ENCODE data around the gene BOD1L1.

Gene BOD1L1

DNA sequence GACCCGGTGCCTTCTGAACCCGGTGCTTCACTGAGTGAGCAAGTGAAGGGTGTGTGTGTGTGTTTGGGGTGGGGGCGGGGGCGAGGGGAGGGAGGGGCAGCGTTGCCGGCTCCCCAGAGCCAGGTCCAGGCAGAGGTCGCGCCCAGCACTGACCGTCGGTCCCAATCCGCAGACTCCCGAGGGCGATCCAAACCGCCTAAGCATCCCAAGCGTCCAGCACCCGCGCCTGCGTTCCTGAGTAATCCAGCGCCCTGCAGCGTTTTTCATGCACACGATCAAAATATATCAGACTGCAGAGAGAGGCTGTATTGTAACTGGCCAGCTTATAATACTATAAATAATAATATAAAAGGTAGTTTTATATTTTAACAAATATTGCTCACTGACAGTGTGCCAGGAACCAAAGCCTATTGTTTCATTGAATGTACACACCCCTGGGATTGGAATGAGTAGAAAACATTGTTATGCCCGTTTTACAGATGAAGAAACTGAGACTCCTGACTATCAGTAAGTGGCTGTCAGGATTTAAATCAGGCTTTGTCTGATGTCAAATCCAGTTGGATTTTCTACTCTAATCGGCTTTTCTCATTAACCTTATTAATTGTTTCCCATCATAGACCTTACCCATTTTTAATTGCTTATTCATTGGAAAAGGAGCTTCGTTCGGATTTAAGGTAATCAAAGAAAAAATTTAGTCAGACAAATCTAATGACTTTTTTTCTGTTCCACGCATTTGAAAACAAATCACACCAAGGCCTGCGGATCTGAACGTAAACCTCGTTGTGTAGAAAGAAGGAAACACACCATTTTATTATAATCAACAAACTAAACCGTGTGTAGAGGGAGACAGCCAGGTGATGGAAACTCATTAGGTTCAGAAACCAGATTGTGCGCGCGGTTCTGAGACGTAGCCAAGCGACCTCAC, 79.2 kb downstream of the BOD1L1 start:
- DNase-seq: peak in 1 of 2 donors; percentile 6
- no peak overlapping the region for H3K27ac Mint-ChIP-seq
- peaks cover 35% of the 10 kb centered on the region for H3K4me1 Mint-ChIP-seq
- peaks cover 93% of the 10 kb centered on the region for H3K27me3 Mint-ChIP-seq
- ATAC-seq: no peak
- peak overlapping the region; percentile 85 for H3K4me3 Mint-ChIP-seq
- no peaks in the 10 kb centered on the region for H3K9me3 Mint-ChIP-seq

GRCh38 chr4:13547485-13548041, 80.0 kb downstream of the BOD1L1 start:
- Mint-ChIP-seq H3K27me3 (peaks cover 93% of the 10 kb centered on the region), H3K4me3 (peak overlapping the region; percentile 82 to 85), H3K4me1 (peaks cover 42% of the 10 kb centered on the region), H3K9me3 (no peaks in the 10 kb centered on the region), H3K27ac (peak overlapping the region in 1 of 2 donors; percentile 34)
- peak; percentile 40 for ATAC-seq
- peak in 1 of 2 donors; percentile 14 for DNase-seq

DNA sequence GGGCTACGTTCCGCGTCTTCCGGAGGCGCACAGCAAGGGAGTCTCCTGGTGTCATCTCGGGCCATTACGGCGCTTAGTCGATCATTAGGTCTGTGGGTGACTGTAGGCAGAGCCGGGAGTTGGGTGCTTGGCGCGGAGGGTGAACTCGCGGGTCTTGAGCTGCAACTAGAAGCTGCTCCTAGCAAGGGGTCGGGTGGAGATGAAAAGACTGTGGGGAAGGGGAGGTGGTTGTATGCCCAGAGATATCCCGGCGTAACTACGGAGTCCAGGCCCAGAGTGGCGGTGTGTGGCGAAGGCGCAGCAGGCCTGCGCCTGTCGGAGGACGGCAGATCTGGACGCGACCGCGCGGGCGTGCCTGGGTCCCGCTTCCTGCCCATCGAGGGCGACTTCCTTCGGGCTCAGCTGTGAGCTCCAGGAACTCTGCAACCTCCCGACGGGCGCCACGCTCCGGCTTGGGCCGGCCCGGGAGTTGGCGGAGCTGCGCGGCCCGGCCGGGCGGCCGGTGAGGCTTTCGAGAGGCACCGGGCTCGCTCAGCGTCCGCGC, 80.5 kb downstream of the BOD1L1 start:
- ATAC-seq (peak; percentile 6), DNase-seq (peak in 1 of 2 donors; percentile 36)
- H3K4me3 Mint-ChIP-seq: peak overlapping the region; percentile 82 to 85
- H3K27ac Mint-ChIP-seq: peak overlapping the region; percentile 2 to 70
- peaks cover 47% of the 10 kb centered on the region for H3K4me1 Mint-ChIP-seq
- H3K27me3 Mint-ChIP-seq: peaks cover 93% of the 10 kb centered on the region
- H3K9me3 Mint-ChIP-seq: no peaks in the 10 kb centered on the region

DNA sequence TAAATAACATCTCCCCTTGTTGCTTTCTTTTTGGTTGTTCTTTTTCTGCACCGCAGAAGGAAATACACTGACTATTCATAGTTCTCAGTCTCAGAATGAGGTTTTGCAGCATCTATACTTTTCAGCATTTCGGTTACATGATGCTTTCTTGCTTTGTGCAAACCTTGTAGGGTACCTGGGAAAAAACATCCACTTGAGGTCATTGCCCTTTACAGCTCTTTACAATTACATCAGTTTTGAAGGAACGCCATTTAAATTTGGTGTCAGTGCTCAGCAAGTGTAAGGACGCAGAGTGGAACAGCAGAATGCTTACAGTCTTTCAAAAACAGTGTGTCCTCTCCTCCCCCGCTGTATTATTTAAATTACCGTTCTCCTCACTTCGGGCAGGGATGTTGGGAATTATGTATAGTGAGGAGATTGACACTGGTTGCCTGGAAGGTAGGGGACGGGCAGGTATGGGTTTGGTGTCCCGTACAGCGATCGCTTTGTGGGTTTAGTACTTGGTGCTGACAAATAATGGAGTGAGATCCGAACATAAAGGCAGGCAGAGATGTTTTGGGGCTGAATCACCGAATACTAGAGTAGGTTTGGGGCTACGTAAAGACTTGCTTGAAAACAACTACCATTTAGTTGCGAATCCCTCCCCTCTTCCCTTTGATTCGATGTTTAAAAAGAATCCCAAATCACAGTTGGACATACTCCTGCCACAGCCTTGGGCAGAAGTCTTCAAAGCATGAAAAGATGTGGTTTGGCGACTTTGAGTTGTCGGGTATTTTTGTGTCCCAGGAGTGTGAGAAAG, 81.2 kb downstream of the BOD1L1 start:
- Mint-ChIP-seq H3K27me3 (peaks cover 93% of the 10 kb centered on the region), H3K4me1 (peaks cover 53% of the 10 kb centered on the region), H3K4me3 (peak overlapping the region; percentile 82 to 83), H3K9me3 (no peaks in the 10 kb centered on the region), H3K27ac (peak overlapping the region; percentile 70 to 79)
- DNase-seq (peak in 1 of 2 donors; percentile 6), ATAC-seq (no peak)

- H3K27me3 Mint-ChIP-seq: peaks cover 93% of the 10 kb centered on the region
- ATAC-seq: no peak
- no peak for DNase-seq
- H3K4me3 Mint-ChIP-seq: peak overlapping the region; percentile 89 to 91
- no peaks in the 10 kb centered on the region for H3K9me3 Mint-ChIP-seq
- peaks cover 62% of the 10 kb centered on the region for H3K4me1 Mint-ChIP-seq
- no peak overlapping the region for H3K27ac Mint-ChIP-seq
Observed at GRCh38 chr4:13545394-13545808, 82.1 kb downstream of the BOD1L1 start.

GRCh38 chr4:13544606-13545393, 82.7 kb downstream of the BOD1L1 start:
- ATAC-seq (peak; percentile 63), DNase-seq (peak in 1 of 2 donors; percentile 50)
- Mint-ChIP-seq H3K9me3 (no peaks in the 10 kb centered on the region), H3K27ac (peak overlapping the region in 1 of 2 donors; percentile 44), H3K27me3 (peaks cover 93% of the 10 kb centered on the region), H3K4me1 (peaks cover 67% of the 10 kb centered on the region), H3K4me3 (peak overlapping the region; percentile 89 to 91)

GRCh38 chr4:13543839-13544605, 83.5 kb downstream of the BOD1L1 start, which contains the start of gene NKX3-2:
Gene NKX3-2 (minus strand): TSS chr4:13544508. CDS start chr4:13544414, 94 bp downstream.
- peak in 1 of 2 donors; percentile 30 for DNase-seq
- Mint-ChIP-seq H3K27me3 (peaks cover 93% of the 10 kb centered on the region), H3K27ac (peak within 1 kb of the TSS in 1 of 2 donors; percentile 44), H3K4me1 (peaks cover 68% of the 10 kb centered on the region), H3K4me3 (peak within 1 kb of the TSS; percentile 89 to 91), H3K9me3 (no peaks in the 10 kb centered on the region)
- no peak for ATAC-seq

DNA sequence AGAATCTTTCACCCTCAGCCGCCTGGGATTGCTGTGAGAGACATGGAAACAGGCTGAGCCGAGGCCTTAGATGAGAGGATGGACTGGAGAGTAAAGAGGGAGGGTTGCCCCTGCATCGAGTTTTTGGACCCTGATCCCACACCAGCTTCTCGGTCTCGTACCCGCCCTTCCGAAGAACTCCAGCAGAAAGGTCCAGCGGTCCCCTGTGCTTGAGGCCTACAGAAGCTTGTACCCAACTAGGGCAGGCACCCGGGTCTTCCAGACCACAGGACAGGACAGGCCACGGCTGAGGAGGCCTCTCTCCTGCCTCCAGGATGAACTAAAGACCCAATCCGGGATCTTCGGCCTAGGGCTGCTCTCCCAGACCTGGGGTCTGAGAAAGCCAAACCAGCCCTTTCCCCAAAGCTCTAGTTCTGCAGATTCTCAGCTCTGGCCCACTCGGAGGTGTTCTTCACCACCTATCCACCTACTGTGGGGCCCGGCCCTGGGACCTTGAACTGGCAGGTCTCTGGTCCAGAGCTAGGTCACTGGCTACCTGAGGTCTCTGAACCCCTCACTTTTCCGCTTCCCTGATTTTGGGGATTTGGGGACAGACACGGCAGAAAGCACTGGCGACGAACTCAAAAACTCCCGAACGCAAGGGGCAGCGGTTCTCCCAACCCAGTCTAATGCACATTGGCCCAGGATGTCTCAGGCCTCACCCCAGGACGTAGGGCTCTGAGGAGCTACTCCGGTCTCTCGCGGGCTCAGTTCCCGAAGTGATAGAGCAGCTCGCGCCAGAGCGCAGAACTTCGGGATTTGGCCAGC, 84.3 kb downstream of the BOD1L1 start:
- ATAC-seq: no peak
- Mint-ChIP-seq H3K4me3 (peak overlapping the region; percentile 66 to 89), H3K27me3 (peaks cover 95% of the 10 kb centered on the region)

DNA sequence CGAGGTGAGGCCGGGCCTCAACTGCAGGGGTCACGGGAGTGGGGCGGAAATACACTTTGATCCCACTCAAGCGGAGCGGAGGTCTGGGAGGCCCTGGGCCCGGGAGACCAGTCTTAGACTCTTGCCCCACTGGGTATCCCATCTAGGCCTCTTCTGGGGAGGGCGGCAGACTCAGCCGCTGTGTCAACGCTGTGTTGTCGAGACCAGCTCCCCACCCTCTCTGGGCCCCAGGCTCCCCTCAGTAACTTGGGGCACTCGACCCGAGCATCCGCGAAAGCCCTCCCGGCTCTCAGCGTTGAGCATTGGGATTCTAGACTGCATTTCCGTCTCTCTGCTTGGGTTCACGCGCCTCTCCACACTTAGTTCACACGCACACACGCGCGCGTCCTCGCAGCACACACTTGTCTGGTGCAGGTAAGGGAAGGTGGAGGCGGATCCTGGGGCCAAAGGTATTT, 84.9 kb downstream of the BOD1L1 start:
- ATAC-seq: no peak
- Mint-ChIP-seq H3K27me3 (peaks cover 99% of the 10 kb centered on the region), H3K4me1 (peaks cover 77% of the 10 kb centered on the region), H3K27ac (no peak overlapping the region), H3K9me3 (peaks cover 0 to 8% of the 10 kb centered on the region in 2 donors), H3K4me3 (peak overlapping the region; percentile 66 to 89)
- peak in 1 of 2 donors; percentile 25 for DNase-seq

More for the DNA sequence above, 84.3 kb downstream of the BOD1L1 start:
- peak overlapping the region in 1 of 2 donors; percentile 42 for H3K27ac Mint-ChIP-seq
- H3K4me1 Mint-ChIP-seq: peaks cover 70% of the 10 kb centered on the region
- peaks cover 0 to 5% of the 10 kb centered on the region in 2 donors for H3K9me3 Mint-ChIP-seq
- DNase-seq: peak in 1 of 2 donors; percentile 16

- H3K27me3 Mint-ChIP-seq: peaks cover 99% of the 10 kb centered on the region
- H3K9me3 Mint-ChIP-seq: peaks cover 0 to 8% of the 10 kb centered on the region in 2 donors
- ATAC-seq (peak; percentile 21), DNase-seq (peak in 1 of 2 donors; percentile 48)
- H3K4me1 Mint-ChIP-seq: peaks cover 81% of the 10 kb centered on the region
- peak overlapping the region; percentile 51 to 89 for H3K4me3 Mint-ChIP-seq
- H3K27ac Mint-ChIP-seq: no peak overlapping the region
Observed at GRCh38 chr4:13541720-13542576, 85.6 kb downstream of the BOD1L1 start.

DNA sequence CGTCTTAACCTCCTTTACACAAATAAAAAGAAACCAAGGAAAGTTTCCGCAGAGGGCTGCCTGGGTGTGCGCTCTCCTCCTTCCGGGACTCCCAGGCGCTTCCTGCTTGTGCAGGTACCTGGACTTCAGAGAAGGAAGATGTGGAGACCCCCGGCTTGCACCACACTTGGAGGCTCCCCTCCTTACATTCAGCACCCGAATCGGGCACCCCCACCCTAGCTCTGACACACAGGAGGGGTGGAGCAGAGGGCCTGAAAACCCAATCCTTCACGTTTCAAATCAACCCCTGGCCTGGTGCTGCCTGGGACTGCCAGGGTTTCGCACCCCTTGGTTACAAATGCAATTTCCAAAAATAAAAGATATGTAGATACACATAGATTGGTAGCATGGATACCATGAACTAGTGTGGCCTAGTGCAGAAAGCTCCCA, 86.3 kb downstream of the BOD1L1 start:
- Mint-ChIP-seq H3K4me1 (peaks cover 77% of the 10 kb centered on the region), H3K9me3 (peaks cover 0 to 8% of the 10 kb centered on the region in 2 donors), H3K4me3 (peak overlapping the region; percentile 48 to 77), H3K27ac (no peak overlapping the region), H3K27me3 (peaks cover 99% of the 10 kb centered on the region)
- DNase-seq (peak in 1 of 2 donors; percentile 9), ATAC-seq (no peak)
